ENCODE data around the gene GP5.

The GP5 gene

GRCh38 chr3:194346621-194347020 is 52.4 kb downstream of the GP5 start:
- no peak for DNase-seq

- no peak for DNase-seq
These were observed 53.0 kb downstream of the GP5 start for GRCh38 chr3:194346035-194346434.
